Panc1 (cell line): Measurements from ENCODE around the gene IPO13. TPM values are rescaled to one million over a fixed set of nuclear protein-coding genes. Genes with fewer than 3 reads are reported as not detected.

Source experiments
- ATAC-seq: fragments of 200-7000 bp; cut with Tn5 transposase; 2 replicates; pipeline ENCODE4 v1.9.1; 2020; ENCODE audit warnings: mild to moderate bottlenecking, moderate library complexity
- BruUV-seq: library from RNA; stranded (reverse); fragments of 400-500 nt; replicated peaks from 2 replicates; lab custom pipeline; 2021; lab: Mats Ljungman, UMichigan
- CTCF ChIA-PET: fragments of 300-600 bp; sonication (Branson Sonifier 250); formaldehyde crosslinking; loops from one replicate; lab custom pipeline; 2022; ENCODE audit warnings: antibody characterized with exemption; lab: Charles Lee
- POLR2A ChIA-PET: fragments of 300-600 bp; sonication (Branson Sonifier 250); formaldehyde crosslinking; loops from one replicate; lab custom pipeline; 2022; ENCODE audit warnings: antibody characterized with exemption; lab: Charles Lee
- DNase-seq: peaks from one replicate; pipeline ENCODE4 v3.0.0-alpha.2; 2010; ENCODE audit warnings: low read depth, low spot score
- H3K27ac ChIP-seq: 2 replicates; pipeline ENCODE4 v1.5.1; 2011; ENCODE audit warnings: mild to moderate bottlenecking, low read length, inconsistent platforms
- H3K27me3 ChIP-seq: fragments of 200-500 bp; sonication (Bioruptor generic); 2 replicates; pipeline ENCODE4 v1.6.0; 2014; ENCODE audit warnings: low read length, inconsistent platforms; ENCODE audit not compliant: control insufficient read depth, insufficient read depth
- H3K36me3 ChIP-seq: fragments of 200-500 bp; sonication (Bioruptor generic); 2 replicates; pipeline ENCODE4 v1.5.1; 2014; ENCODE audit warnings: inconsistent platforms, mild to moderate bottlenecking, low read length, moderate library complexity; ENCODE audit not compliant: control insufficient read depth, insufficient read depth
- H3K4me1 ChIP-seq: 2 replicates; pipeline ENCODE4 v1.5.1; 2011; ENCODE audit warnings: inconsistent platforms, mild to moderate bottlenecking, low read length, moderate library complexity; ENCODE audit not compliant: control insufficient read depth, insufficient read depth
- H3K4me3 ChIP-seq, 2 experiments: 2 replicates each; pipeline ENCODE4 v1.5.1; 2011 to 2012; ENCODE audit warnings: low read depth in 2 of 2, low read length in 2 of 2, mild to moderate bottlenecking in 2 of 2, inconsistent platforms in 1 of 2, moderate library complexity in 1 of 2
- H3K9me3 ChIP-seq: fragments of 200-500 bp; sonication (Bioruptor generic); 2 replicates; pipeline ENCODE4 v1.5.1; 2014; ENCODE audit warnings: low read depth, mild to moderate bottlenecking, inconsistent platforms, low read length, moderate library complexity; ENCODE audit not compliant: control insufficient read depth, insufficient read depth
- CTCF ChIP-seq: fragments of 450-650 bp; IDR thresholded peaks from 2 replicates; pipeline ENCODE4 v1.5.1; 2017; ENCODE audit warnings: mild to moderate bottlenecking
- POLR2AphosphoS5 ChIP-seq: IDR thresholded peaks from 2 replicates; pipeline ENCODE4 v1.6.1; 2012; ENCODE audit warnings: mild to moderate bottlenecking, low read depth, low read length, moderate library complexity
- REST ChIP-seq, 2 experiments: IDR thresholded peaks; 2 replicates each; pipeline ENCODE4 v1.6.1; 2011 to 2012; ENCODE audit warnings: low read depth in 2 of 2, control low read depth in 1 of 2, low read length in 1 of 2, mild to moderate bottlenecking in 1 of 2, moderate library complexity in 1 of 2; ENCODE audit not compliant: insufficient read depth in 1 of 2
- SIN3A ChIP-seq: IDR thresholded peaks from 2 replicates; pipeline ENCODE4 v1.6.1; 2012; ENCODE audit warnings: low read depth, mild to moderate bottlenecking, low read length, moderate library complexity, borderline replicate concordance; ENCODE audit not compliant: insufficient read depth
- TCF7L2 ChIP-seq: IDR thresholded peaks from 2 replicates; pipeline ENCODE4 v1.6.1; 2011; ENCODE audit warnings: mild to moderate bottlenecking, low read depth, low read length, inconsistent platforms
- in situ Hi-C: cut with HindIII; loops from 2 replicates; pipeline ENCODE4 v1.10.0; 2016; ENCODE audit warnings: low sequenced_read_pairs, low pct_unique_long_range_greater_than_20kb
- intact Hi-C: fragments of 100-400 bp; cut with micrococcal nuclease; formaldehyde crosslinking; loops from one replicate; pipeline ENCODE4 v1.10.0; 2022; ENCODE audit not compliant: unreplicated experiment
- total RNA-seq: library from RNA; stranded (reverse); gene quantifications from one replicate; pipeline ENCODE4 v1.2.1, GENCODE V29; 2021; ENCODE audit not compliant: unreplicated experiment

The IPO13 gene
- total RNA-seq, 1 experiment from 2014 or later, result 40.0 TPM

- H3K9me3 ChIP-seq, result no peaks in the 10 kb centered on the region
- peak overlapping the region; percentile 60 to 82 for H3K4me3 ChIP-seq
- no TSS peak for BruUV-seq
- peaks cover 16% of the 10 kb centered on the region for H3K4me1 ChIP-seq
- CTCF ChIA-PET, result no interaction called here
- H3K27ac ChIP-seq, result peak overlapping the region; percentile 92
- in situ Hi-C loops (no loop called here), intact Hi-C loops (loop anchor here (5.0 kb wide), 1 partner anchor 45 kb away; no protein-coding TSS in a partner anchor)
- TF ChIP-seq CTCF (no peak), SIN3A (no peak), REST (IDR thresholded peaks at IDR 0.05; ENCODE audit: insufficient read depth in 1 of 2, low read depth in 2 of 2, low read length in 1 of 2) (no peak), TCF7L2 (no peak), POLR2AphosphoS5 (no peak)
- ATAC-seq (no peak), DNase-seq (no peak)
- POLR2A ChIA-PET, result interaction anchor here (0.6 to 0.7 kb wide), 3 partner anchors 16 to 1025 kb away, joined by 3 to 5 read pairs (median 4); no protein-coding TSS in a partner anchor
- H3K27me3 ChIP-seq, result no peaks in the 10 kb centered on the region
- no peaks in the 10 kb centered on the region for H3K36me3 ChIP-seq
Observed at GRCh38 chr1:43992232-43992995, 45.7 kb downstream of the IPO13 start.

GRCh38 chr1:43993206-43993914 is 46.6 kb downstream of the IPO13 start:
- ChIA-PET POLR2A (interaction anchor here (0.6 to 0.7 kb wide), 5 partner anchors 17 to 282 kb away, joined by 3 to 7 read pairs (median 5); no protein-coding TSS in a partner anchor), CTCF (interaction anchor here (0.6 to 0.8 kb wide), 4 partner anchors 12 to 618 kb away, joined by 3 to 5 read pairs (median 4); no protein-coding TSS in a partner anchor)
- Histone ChIP-seq H3K4me3 (no peak overlapping the region), H3K9me3 (no peaks in the 10 kb centered on the region), H3K4me1 (peaks cover 16% of the 10 kb centered on the region), H3K27ac (no peak overlapping the region), H3K36me3 (no peaks in the 10 kb centered on the region), H3K27me3 (no peaks in the 10 kb centered on the region)
- DNase-seq (no peak), ATAC-seq (no peak)
- BruUV-seq, result TSS peak; percentile 60
- no peak for TF ChIP-seq SIN3A
- no peak for TF ChIP-seq CTCF
- no peak for TF ChIP-seq POLR2AphosphoS5
- no peak for TF ChIP-seq REST (IDR thresholded peaks at IDR 0.05; ENCODE audit: insufficient read depth in 1 of 2, low read depth in 2 of 2, low read length in 1 of 2)
- no peak for TF ChIP-seq TCF7L2
- in situ Hi-C loops, result no loop called here
- intact Hi-C loops, result loop anchor here (5.0 kb wide), 1 partner anchor 44 kb away; no protein-coding TSS in a partner anchor
